Skeletal muscle tissue (tissue), 4 donors: ENCODE data around the gene CRYAA. TPM values are rescaled to one million over a fixed set of nuclear protein-coding genes. Genes with fewer than 3 reads are reported as not detected.

Experiments used
- H3K27ac ChIP-seq: one replicate; pipeline ENCODE4 v1.7.0; 2013; ENCODE audit warnings: mild to moderate bottlenecking, low read depth, low read length, inconsistent platforms
- H3K27me3 ChIP-seq, 3 donors: one replicate each; pipeline ENCODE4 v1.7.0; 2013; ENCODE audit warnings: low read length in 3 of 3; ENCODE audit not compliant: control insufficient read depth in 3 of 3, insufficient read depth in 3 of 3
- H3K36me3 ChIP-seq, 3 donors: one replicate each; pipeline ENCODE4 v1.7.0; 2013; ENCODE audit warnings: low read length in 3 of 3; ENCODE audit not compliant: control insufficient read depth in 3 of 3, insufficient read depth in 3 of 3
- H3K4me1 ChIP-seq, 3 donors: one replicate each; pipeline ENCODE4 v1.7.0; 2013; ENCODE audit warnings: low read length in 3 of 3, mild to moderate bottlenecking in 3 of 3; ENCODE audit not compliant: control insufficient read depth in 3 of 3, insufficient read depth in 3 of 3
- H3K4me3 ChIP-seq, 3 donors: one replicate each; pipeline ENCODE4 v1.7.0; 2013; ENCODE audit warnings: low read length in 3 of 3
- H3K9ac ChIP-seq, 3 donors: one replicate each; pipeline ENCODE4 v1.7.0; 2013; ENCODE audit warnings: low read length in 3 of 3, mild to moderate bottlenecking in 3 of 3, moderate library complexity in 2 of 3, low read depth in 1 of 3
- H3K9me3 ChIP-seq, 3 donors: one replicate each; pipeline ENCODE4 v1.7.0; 2013; ENCODE audit warnings: low read length in 3 of 3; ENCODE audit not compliant: control insufficient read depth in 3 of 3
- total RNA-seq: library from RNA; depleted of rRNA; stranded (reverse); fragments of >200 nt; gene quantifications from one replicate; pipeline ENCODE4 v1.2.3, GENCODE V29; 2014
- donor health status: Osteomylitis.

The CRYAA gene
- total RNA-seq, 1 donor from 2014 or later = not detected

GRCh38 chr21:43210454-43211071 is 41.8 kb downstream of the CRYAA start:
- H3K9me3 ChIP-seq = no peaks in the 10 kb centered on the region
- no peak overlapping the region for H3K4me3 ChIP-seq
- peaks cover 26 to 34% (median 30%) of the 10 kb centered on the region in 3 donors for H3K27me3 ChIP-seq
- peaks cover 0 to 3% (median 0%) of the 10 kb centered on the region in 3 donors for H3K4me1 ChIP-seq
- H3K36me3 ChIP-seq = no peaks in the 10 kb centered on the region
- no peak overlapping the region for H3K27ac ChIP-seq
- peak overlapping the region in 1 of 3 donors; percentile 33 for H3K9ac ChIP-seq

- Histone ChIP-seq H3K4me3 (no peak overlapping the region), H3K9ac (peak overlapping the region in 1 of 3 donors; percentile 33), H3K27me3 (peaks cover 26 to 32% (median 30%) of the 10 kb centered on the region in 3 donors), H3K9me3 (no peaks in the 10 kb centered on the region), H3K4me1 (peaks cover 0 to 3% (median 0%) of the 10 kb centered on the region in 3 donors), H3K27ac (no peak overlapping the region), H3K36me3 (no peaks in the 10 kb centered on the region)
These were observed 42.4 kb downstream of the CRYAA start for GRCh38 chr21:43211072-43211759.

GRCh38 chr21:43211760-43212115 is 42.9 kb downstream of the CRYAA start:
- H3K27ac ChIP-seq = no peak overlapping the region
- H3K4me1 ChIP-seq = peaks cover 0 to 3% (median 0%) of the 10 kb centered on the region in 3 donors
- peak overlapping the region in 1 of 3 donors; percentile 8 for H3K9ac ChIP-seq
- H3K27me3 ChIP-seq = peaks cover 23 to 27% (median 25%) of the 10 kb centered on the region in 3 donors
- H3K9me3 ChIP-seq = no peaks in the 10 kb centered on the region
- H3K36me3 ChIP-seq = no peaks in the 10 kb centered on the region
- H3K4me3 ChIP-seq = no peak overlapping the region

Other genes with a start within 250 kb of the CRYAA start
- not detected for gene ERVH48-1, start 243.4 kb upstream of the CRYAA start, total RNA-seq
- gene PKNOX1, start 194.4 kb upstream of the CRYAA start, total RNA-seq = 8.9 TPM
- gene CBS, start 93.2 kb upstream of the CRYAA start, total RNA-seq = 7.3 TPM
- 20.9 TPM for gene U2AF1, start 61.4 kb upstream of the CRYAA start, total RNA-seq